K562 (cell line): ENCODE data around the gene CD22. TPM values are rescaled to one million over a fixed set of nuclear protein-coding genes. Genes with fewer than 3 reads are reported as not detected.

Source experiments
- ATAC-seq: fragments of 200-7000 bp; cut with Tn5 transposase; 3 replicates; pipeline ENCODE4 v1.9.1; 2020; ENCODE audit warnings: moderate library complexity
- BruUV-seq: library from RNA; stranded (reverse); fragments of 400-500 nt; replicated peaks from 2 replicates; lab custom pipeline; 2021; lab: Mats Ljungman, UMichigan
- CTCF ChIA-PET: fragments of 300-600 bp; formaldehyde crosslinking; extraction: SDS; loops from one replicate; lab custom pipeline; 2021; ENCODE audit warnings: low intra/inter-chr PET ratio; lab: Yijun Ruan, JAX
- POLR2A ChIA-PET: fragments of 300-600, 350-650 bp; sonication (Branson Sonifier 250); formaldehyde crosslinking; extraction: SDS; loops from one replicate; lab custom pipeline; 2021; ENCODE audit warnings: antibody characterized with exemption, inconsistent platforms; lab: Yijun Ruan, JAX
- DNase-seq, 4 experiments: peaks; one replicate each; pipeline versions ENCODE4 v3.0.0 to v3.0.0-alpha.2; 2011 to 2018; ENCODE audit warnings: low spot score in 3 of 4, mixed read lengths in 3 of 4; ENCODE audit errors: extremely low read depth in 1 of 4
- FAIRE-seq: peaks from 2 replicates; lab custom pipeline; 2011; peaks lifted over from hg19 to GRCh38; lab: Jason Lieb, UNC
- H2AFZ ChIP-seq: 2 replicates; pipeline ENCODE4 v1.6.0; 2011; ENCODE audit warnings: low read depth, low read length, control low read depth, inconsistent platforms
- H3K27ac ChIP-seq: fragments of 200-600 bp; 3 replicates; pipeline ENCODE4 v1.8.0; 2011; ENCODE audit warnings: low read depth, mild to moderate bottlenecking, control low read depth, inconsistent platforms, low read length, moderate library complexity, mixed read lengths; ENCODE audit errors: extremely low read depth
- H3K27me3 ChIP-seq, 2 experiments: fragments of 300-600 bp in 1 of 2; 2 replicates in 1 of 2; 3 replicates in 1 of 2; pipeline versions ENCODE4 v1.6.0 to v1.8.0; 2011; ENCODE audit warnings: inconsistent platforms in 2 of 2, low read length in 2 of 2, mild to moderate bottlenecking in 1 of 2, mixed read lengths in 1 of 2, moderate library complexity in 1 of 2; ENCODE audit not compliant: control insufficient read depth in 2 of 2, insufficient read depth in 2 of 2
- H3K36me3 ChIP-seq: fragments of 300-600 bp; 3 replicates; pipeline ENCODE4 v1.8.0; 2011; ENCODE audit warnings: mild to moderate bottlenecking, low read length, inconsistent platforms; ENCODE audit not compliant: control insufficient read depth, insufficient read depth
- H3K4me1 ChIP-seq, 2 experiments: fragments of 200-600 bp in 1 of 2; replicated peaks in 1 of 2; 2 replicates in 1 of 2; 3 replicates in 1 of 2; pipeline versions ENCODE4 v1.5.1 to v1.8.0; 2011; ENCODE audit warnings: inconsistent platforms in 2 of 2, low read length in 2 of 2, mild to moderate bottlenecking in 1 of 2, mixed read lengths in 1 of 2, moderate library complexity in 1 of 2; ENCODE audit not compliant: control insufficient read depth in 2 of 2, insufficient read depth in 2 of 2
- H3K4me2 ChIP-seq: 2 replicates; pipeline ENCODE4 v1.6.1; 2011; ENCODE audit warnings: low read length, control low read depth, inconsistent platforms, mixed read lengths; ENCODE audit not compliant: insufficient read depth
- H3K4me3 ChIP-seq: fragments of 200-600 bp; sonication (generic), shearing (Covaris generic); 2 replicates; pipeline ENCODE4 v1.5.1; 2016; ENCODE audit warnings: control low read depth, inconsistent platforms
- H3K79me2 ChIP-seq: fragments of 200-600 bp; 3 replicates; pipeline ENCODE4 v1.8.0; 2011; ENCODE audit warnings: low read length, inconsistent platforms; ENCODE audit not compliant: control insufficient read depth, insufficient read depth
- H3K9ac ChIP-seq, 2 experiments: 2 replicates each; pipeline versions ENCODE4 v1.6.0 to v1.6.1; 2011; ENCODE audit warnings: low read depth in 2 of 2, low read length in 2 of 2, control low read depth in 1 of 2, inconsistent platforms in 1 of 2, mild to moderate bottlenecking in 1 of 2, mixed read lengths in 1 of 2; ENCODE audit not compliant: insufficient read depth in 1 of 2
- H3K9me1 ChIP-seq: one replicate; pipeline ENCODE4 v1.6.0; 2011; ENCODE audit warnings: inconsistent platforms, mild to moderate bottlenecking, low read length, moderate library complexity; ENCODE audit not compliant: control insufficient read depth, insufficient read depth
- H3K9me3 ChIP-seq: replicated peaks from 2 replicates; pipeline ENCODE4 v1.5.1; 2011; ENCODE audit warnings: low read depth, low read length, inconsistent platforms; ENCODE audit not compliant: control insufficient read depth, insufficient read depth
- H4K20me1 ChIP-seq: replicated peaks from 2 replicates; pipeline ENCODE4 v1.6.1; 2011; ENCODE audit warnings: low read length, inconsistent platforms, mixed read lengths; ENCODE audit not compliant: control insufficient read depth, insufficient read depth
- AFF1 ChIP-seq, 2 experiments: fragments of 450-650 bp; IDR thresholded peaks; 2 replicates each; pipeline ENCODE4 v1.6.1; 2018; ENCODE audit warnings: mild to moderate bottlenecking in 2 of 2, low read depth in 1 of 2; ENCODE audit not compliant: partially characterized antibody in 2 of 2
- BRD9 ChIP-seq: fragments of 450-650 bp; IDR thresholded peaks from 2 replicates; pipeline ENCODE4 v1.6.1; 2018; ENCODE audit warnings: low read depth; ENCODE audit not compliant: partially characterized antibody
- CBX5 ChIP-seq: IDR thresholded peaks from 2 replicates; pipeline ENCODE4 v1.6.1; 2014; ENCODE audit warnings: low read depth, borderline replicate concordance
- CEBPG ChIP-seq, 3 experiments: fragments of 200-800 bp in 1 of 3; sonication (Bioruptor generic) in 1 of 3; sonication (generic) in 1 of 3; formaldehyde crosslinking in 1 of 3; IDR thresholded peaks in 2 of 3; conservative IDR thresholded peaks in 1 of 3; 2 replicates each; pipeline versions ENCODE4 v1.6.1 to v1.8.0; 2016 to 2022; ENCODE audit warnings: missing compliant biosample characterization in 2 of 3, missing genetic modification characterization in 2 of 3, mild to moderate bottlenecking in 1 of 3, missing genetic modification reagents in 1 of 3
- CTBP1 ChIP-seq: fragments of 450-650 bp; IDR thresholded peaks from 2 replicates; pipeline ENCODE4 v1.6.1; 2016; ENCODE audit warnings: borderline replicate concordance
- KAT2B ChIP-seq: IDR thresholded peaks from one replicate; pipeline ENCODE4 v1.6.1; 2012; ENCODE audit warnings: low read depth, mild to moderate bottlenecking, control low read depth, inconsistent platforms, low read length, moderate library complexity
- NFIC ChIP-seq: fragments of 450-650 bp; IDR thresholded peaks from 2 replicates; pipeline ENCODE4 v1.6.1; 2017; ENCODE audit warnings: mild to moderate bottlenecking, inconsistent platforms
- PML ChIP-seq: IDR thresholded peaks from 2 replicates; pipeline ENCODE4 v1.6.1; 2012; ENCODE audit warnings: low read length, inconsistent platforms
- PTTG1 ChIP-seq: fragments of 450-650 bp; IDR thresholded peaks from 2 replicates; pipeline ENCODE4 v1.6.1; 2016; ENCODE audit warnings: low read depth, mild to moderate bottlenecking, missing genetic modification characterization, missing compliant biosample characterization
- RBM34 ChIP-seq: fragments of 200-400 bp; formaldehyde crosslinking; IDR thresholded peaks from 2 replicates; pipeline ENCODE4 v1.6.1; 2018; ENCODE audit warnings: low read length, borderline replicate concordance; ENCODE audit not compliant: insufficient read depth
- RHOXF2B ChIP-seq: fragments of 250-450 bp; sonication (Bioruptor Pico); conservative IDR thresholded peaks from 2 replicates; pipeline ENCODE4 v1.5.1; 2021
- TAF1 ChIP-seq: IDR thresholded peaks from 2 replicates; pipeline ENCODE4 v1.6.1; 2011; ENCODE audit warnings: mild to moderate bottlenecking, low read length, moderate library complexity; ENCODE audit not compliant: insufficient read depth, control insufficient read depth, severe bottlenecking; ENCODE audit errors: extremely low read depth
- ZBTB34 ChIP-seq: fragments of 250-450 bp; sonication (Bioruptor Pico); IDR thresholded peaks from 2 replicates; pipeline ENCODE4 v1.8.0; 2021; ENCODE audit warnings: mild to moderate bottlenecking, moderate library complexity
- ZNF184 ChIP-seq: sonication (generic); formaldehyde crosslinking; IDR thresholded peaks from 2 replicates; pipeline ENCODE4 v1.5.0; 2020; ENCODE audit warnings: missing genetic modification reagents
- ZNF766 ChIP-seq: fragments of 200-800 bp; sonication (Bioruptor generic); conservative IDR thresholded peaks from 2 replicates; pipeline ENCODE4 v1.6.1; 2016; ENCODE audit warnings: missing genetic modification characterization, missing compliant biosample characterization
- WGBS: fragments of 100-300 bp; shearing (Covaris generic); methylation state at CpG from one replicate; pipeline ENCODE4 v1.1.6; 2016; ENCODE audit warnings: low coverage, mixed read lengths; ENCODE audit not compliant: insufficient coverage; ENCODE audit errors: missing lambda C conversion rate; 5-methylcytosine and 5-hydroxymethylcytosine counted together
- in situ Hi-C: fragments of 300-500 bp; cut with MboI; formaldehyde crosslinking; loops from 4 replicates; pipeline ENCODE4 v1.15.0; 2018; ENCODE audit warnings: inconsistent platforms, mixed read lengths
- intact Hi-C: fragments of 100-400 bp; cut with micrococcal nuclease; formaldehyde crosslinking; loops from 2 replicates; pipeline ENCODE4 v1.14.2; 2022
- polyA plus RNA-seq, 8 experiments: library from polyadenylated mRNA; depleted of rRNA in 4 of 8; stranded (reverse) in 5 of 8; unstranded in 3 of 8; fragments of >200 nt; fragmentation: Nextera tagmentation in 2 of 8; fragmentation: Illumina TruSeq in 1 of 8; extraction: Ambion mirVana in 2 of 8; extraction: Trizol in 1 of 8; gene quantifications; 2 replicates each; pipeline versions ENCODE4 v1.2.1 to v1.2.3, GENCODE V29; 2011 to 2014; ENCODE audit warnings: inconsistent platforms in 1 of 8, missing spikeins in 1 of 8
- total RNA-seq, 7 experiments: library from RNA; depleted of rRNA in 6 of 7; stranded (reverse); fragments of >200 nt in 6 of 7; fragmentation: Illumina TruSeq in 2 of 7; extraction: Trizol in 2 of 7; gene quantifications; 2 replicates each; pipeline versions ENCODE4 v1.2.1 to v1.2.3, GENCODE V29; 2011 to 2021; ENCODE audit warnings: low replicate concordance in 1 of 7

CD22 gene
- total and polyA plus RNA-seq, 9 of the 15 experiments (the other 6 are each of a cell fraction or from before 2014, with no cell fraction given): 0.29 to 5.0 (median 3.5) TPM

GRCh38 chr19:35347171-35347929 is 18.4 kb downstream of the CD22 start, which contains the start of gene FFAR1:
Gene FFAR1 (plus strand): TSS chr19:35347902. CDS start chr19:35351552, 3,650 bp downstream.
- H3K4me1 ChIP-seq: peaks cover 7 to 39% of the 10 kb centered on the region in 2 experiments; a peak in 3 of 5 replicates
- FAIRE-seq: peak; percentile 46
- in situ Hi-C loops: no loop called here
- DNase-seq: peak in 2 of 4 experiments; percentile 4 to 13
- no peaks in the 10 kb centered on the region for H3K9me3 ChIP-seq
- BruUV-seq: no TSS peak
- H3K27me3 ChIP-seq: 0 out of 5 replicates have a peak, but pooled peaks cover 0 to 3% of the 10 kb centered on the region in 2 experiments
- no peak within 1 kb of the TSS for H3K9ac ChIP-seq
- no peak within 1 kb of the TSS for H2AFZ ChIP-seq
- no peaks in the 10 kb centered on the region for H4K20me1 ChIP-seq
- H3K79me2 ChIP-seq: no peaks in the 10 kb centered on the region
- no peaks in the 10 kb centered on the region for H3K9me1 ChIP-seq
- no peak within 1 kb of the TSS for H3K4me3 ChIP-seq
- H3K36me3 ChIP-seq: no peaks in the 10 kb centered on the region
- POLR2A ChIA-PET: interaction anchor here (0.7 kb wide), 1 partner anchor 40 kb away, joined by 5 read pairs; no protein-coding TSS in a partner anchor
- no peak within 1 kb of the TSS for H3K4me2 ChIP-seq
- intact Hi-C loops: no loop called here
- 17% methylated on average over 15 of the region's 18 CpGs for WGBS
- CTCF ChIA-PET: no interaction called here
- no peak within 1 kb of the TSS for H3K27ac ChIP-seq
- ATAC-seq: no peak
- TF ChIP-seq PML: no peak
- no peak for TF ChIP-seq BRD9
- TF ChIP-seq ZBTB34 (CRISPR knock-in tag): no peak
- TF ChIP-seq CEBPG (CRISPR knock-in tag; IDR thresholded peaks at IDR 0.05): no peak
- peak in 1 of 2 experiments; percentile 34; a peak in 1 of 4 replicates for TF ChIP-seq CEBPG (tag; conservative IDR thresholded peaks at IDR 0.05 in 1 of 2, IDR thresholded peaks at IDR 0.05 in 1 of 2)
- TF ChIP-seq AFF1 (IDR thresholded peaks at IDR 0.05; ENCODE audit: low read depth in 1 of 2, partially characterized antibody in 2 of 2): no peak
- peak; percentile 65; the same call in 1 of the 2 replicates for TF ChIP-seq ZNF766 (CRISPR knock-in tag)
- no peak for TF ChIP-seq NFIC
- TF ChIP-seq ZNF184 (CRISPR knock-in tag): no peak
- TF ChIP-seq TAF1: no peak
- TF ChIP-seq RHOXF2B (CRISPR knock-in tag): no peak
- TF ChIP-seq PTTG1 (tag): peak; percentile 66; the same call in 1 of the 2 replicates
- TF ChIP-seq RBM34: no peak
- no peak for TF ChIP-seq CBX5
- TF ChIP-seq CTBP1: no peak
- no peak for TF ChIP-seq KAT2B
